ENCODE results near the gene WDR45B.

- TF ChIP-seq CTCF (IDR thresholded peaks at IDR 0.05) (no peak), POLR2AphosphoS5 (IDR thresholded peaks at IDR 0.05) (no peak), POLR2A (IDR thresholded peaks at IDR 0.05) (no peak)
Measured at GRCh38 chr17:82670661-82671450, 22.6 kb upstream of the WDR45B start.

Measured in prostate gland (tissue), 2 donors.